ENCODE data around the gene SLC25A23. TPM values are rescaled to one million over a fixed set of nuclear protein-coding genes. Genes with fewer than 3 reads are reported as not detected.

The SLC25A23 gene
- total and polyA plus RNA-seq, 2 experiments from 2014 or later: 56.6 to 59.0 TPM

- peaks cover 31% of the 10 kb centered on the region for H3K79me2 ChIP-seq
- H3K27me3 ChIP-seq: no peaks in the 10 kb centered on the region
- H3K4me3 ChIP-seq: no peak overlapping the region
- H3K4me1 ChIP-seq (ENCODE audit: insufficient read depth): peaks cover 11% of the 10 kb centered on the region
- no peaks in the 10 kb centered on the region for H3K9me3 ChIP-seq (ENCODE audit: low read depth)
- H4K20me1 ChIP-seq (ENCODE audit: insufficient read depth, poor library complexity, severe bottlenecking): peaks cover 31% of the 10 kb centered on the region
- no peaks in the 10 kb centered on the region for H3K9me2 ChIP-seq (replicated peaks; ENCODE audit: insufficient read depth)
- H3K4me2 ChIP-seq: peak overlapping the region; percentile 4
- peak overlapping the region; percentile 84 for H3K27ac ChIP-seq
- H2AFZ ChIP-seq: peak overlapping the region; percentile 49
- no peak for TF ChIP-seq EZH2 (IDR thresholded peaks at IDR 0.05; ENCODE audit: borderline replicate concordance)
- no peak for TF ChIP-seq EZH2phosphoT487 (IDR thresholded peaks at IDR 0.05; ENCODE audit: low read depth, severe bottlenecking, unreplicated experiment)
- no peak for TF ChIP-seq CTCF (IDR thresholded peaks at IDR 0.05; ENCODE audit: poor library complexity)
- H3K36me3 ChIP-seq (replicated peaks; ENCODE audit: insufficient read depth, low read depth): no peaks in the 10 kb centered on the region
- WGBS (ENCODE audit: low lambda C conversion rate, missing lambda C conversion rate): 96% methylated on average over 21 of the region's 21 CpGs
- DNase-seq (ENCODE audit: low spot score): no peak
Observed at GRCh38 chr19:6425732-6426620, 33.6 kb downstream of the SLC25A23 start.

DNA sequence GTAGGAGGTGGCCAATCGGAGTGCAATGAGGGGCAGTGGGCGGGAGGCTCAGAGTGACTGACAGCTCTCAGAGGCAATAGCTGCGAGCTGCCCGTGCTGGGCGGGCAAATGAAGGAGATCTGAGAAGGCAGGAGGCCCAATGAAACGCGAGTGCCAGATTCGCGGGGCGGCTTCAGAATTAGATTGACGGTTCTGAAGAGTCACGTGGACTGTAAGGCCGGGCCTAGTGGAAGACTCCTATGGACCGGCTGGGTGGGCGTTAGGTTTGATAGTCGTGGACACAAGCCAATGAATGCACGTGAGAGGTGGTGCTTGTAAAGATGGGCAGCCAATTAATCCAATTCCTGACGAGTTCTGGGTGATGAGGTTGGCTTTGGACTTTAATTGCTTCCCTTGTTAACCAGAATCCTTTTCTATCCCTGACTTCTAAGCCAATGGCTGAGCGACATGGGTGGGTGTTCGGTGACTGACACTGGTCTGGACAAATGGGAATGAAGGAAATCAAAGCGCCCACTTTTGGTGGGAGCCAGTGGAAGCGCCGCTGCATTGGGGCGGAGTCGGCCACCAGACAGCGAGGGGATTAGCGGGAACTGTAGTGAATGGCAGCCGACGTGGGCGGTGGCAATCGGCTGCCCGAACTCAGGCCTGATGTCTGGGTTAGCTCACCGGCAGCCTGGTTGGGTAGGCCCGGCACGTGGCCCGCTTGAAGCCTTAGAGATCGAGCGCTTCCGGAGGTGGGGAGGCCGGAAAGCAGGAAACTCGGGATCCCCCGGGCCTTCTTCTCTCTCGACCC lies 34.5 kb downstream of the SLC25A23 start:
- Histone ChIP-seq H3K4me1 (ENCODE audit: insufficient read depth) (peaks cover 11% of the 10 kb centered on the region), H3K4me2 (peak overlapping the region; percentile 4), H4K20me1 (ENCODE audit: insufficient read depth, poor library complexity, severe bottlenecking) (peaks cover 39% of the 10 kb centered on the region), H3K4me3 (no peak overlapping the region), H3K27me3 (no peaks in the 10 kb centered on the region), H2AFZ (peak overlapping the region; percentile 49), H3K9me2 (replicated peaks; ENCODE audit: insufficient read depth) (no peaks in the 10 kb centered on the region), H3K9me3 (ENCODE audit: low read depth) (no peaks in the 10 kb centered on the region), H3K36me3 (replicated peaks; ENCODE audit: insufficient read depth, low read depth) (no peaks in the 10 kb centered on the region), H3K79me2 (peaks cover 40% of the 10 kb centered on the region), H3K27ac (peak overlapping the region; percentile 84)
- peak; percentile 100 for DNase-seq (ENCODE audit: low spot score)
- WGBS (ENCODE audit: low lambda C conversion rate, missing lambda C conversion rate): 13% methylated on average over 43 of the region's 43 CpGs
- TF ChIP-seq CTCF (IDR thresholded peaks at IDR 0.05; ENCODE audit: poor library complexity) (no peak), EZH2 (IDR thresholded peaks at IDR 0.05; ENCODE audit: borderline replicate concordance) (no peak), EZH2phosphoT487 (IDR thresholded peaks at IDR 0.05; ENCODE audit: low read depth, severe bottlenecking, unreplicated experiment) (no peak)

- peak within 1 kb of the TSS; percentile 89 for H3K4me3 ChIP-seq
- DNase-seq (ENCODE audit: low spot score): peak; percentile 56
- 3% methylated on average over 19 of the region's 114 CpGs for WGBS (ENCODE audit: low lambda C conversion rate, missing lambda C conversion rate)
Observed at GRCh38 chr19:6424195-6424938, 35.2 kb downstream of the SLC25A23 start, which contains the start of gene KHSRP. Gene KHSRP (minus strand): TSS chr19:6424811. CDS start chr19:6424701, 110 bp downstream.

More at GRCh38 chr19:6424195-6424938, 35.2 kb downstream of the SLC25A23 start, which contains the start of gene KHSRP:
- H3K4me2 ChIP-seq: peak within 1 kb of the TSS; percentile 94
- TF ChIP-seq CTCF (IDR thresholded peaks at IDR 0.05; ENCODE audit: poor library complexity) (no peak), EZH2phosphoT487 (IDR thresholded peaks at IDR 0.05; ENCODE audit: low read depth, severe bottlenecking, unreplicated experiment) (no peak), EZH2 (IDR thresholded peaks at IDR 0.05; ENCODE audit: borderline replicate concordance) (no peak)
- H3K79me2 ChIP-seq: peaks cover 47% of the 10 kb centered on the region
- no peaks in the 10 kb centered on the region for H3K36me3 ChIP-seq (replicated peaks; ENCODE audit: insufficient read depth, low read depth)
- H3K27ac ChIP-seq: peak within 1 kb of the TSS; percentile 84
- H3K9me2 ChIP-seq (replicated peaks; ENCODE audit: insufficient read depth): no peaks in the 10 kb centered on the region
- H3K4me1 ChIP-seq (ENCODE audit: insufficient read depth): peaks cover 11% of the 10 kb centered on the region
- peak within 1 kb of the TSS; percentile 49 for H2AFZ ChIP-seq
- H3K9me3 ChIP-seq (ENCODE audit: low read depth): no peaks in the 10 kb centered on the region
- no peaks in the 10 kb centered on the region for H3K27me3 ChIP-seq
- peaks cover 47% of the 10 kb centered on the region for H4K20me1 ChIP-seq (ENCODE audit: insufficient read depth, poor library complexity, severe bottlenecking)
